B cell (primary cell): Measurements from ENCODE around the gene TRIM4. TPM values are rescaled to one million over a fixed set of nuclear protein-coding genes. Genes with fewer than 3 reads are reported as not detected.

ENCODE experiments used
- ATAC-seq: fragments of 200-7000 bp; cut with Tn5 transposase; one replicate; pipeline ENCODE4 v1.10.0; 2021; ENCODE audit warnings: low read depth, mild to moderate bottlenecking, moderate number of reproducible peaks, moderate library complexity
- CTCF ChIA-PET: fragments of 350-600 bp; sonication (Branson Sonifier 250); formaldehyde crosslinking; loops from one replicate; lab custom pipeline; 2021; ENCODE audit warnings: antibody characterized with exemption, inconsistent platforms; lab: Charles Lee
- POLR2A ChIA-PET: fragments of 350-600 bp; sonication (Branson Sonifier 250); formaldehyde crosslinking; loops from one replicate; lab custom pipeline; 2021; ENCODE audit warnings: antibody characterized with exemption; lab: Charles Lee
- DNase-seq: peaks from one replicate; pipeline ENCODE4 v3.0.0; 2013
- H2AFZ ChIP-seq: 2 replicates; pipeline ENCODE4 v1.6.1; 2012; ENCODE audit warnings: mild to moderate bottlenecking, low read depth, low read length; ENCODE audit not compliant: insufficient read depth, poor library complexity, severe bottlenecking
- H3K27ac ChIP-seq, 2 donors: 1 replicate in 1 of 2; 2 replicates in 1 of 2; pipeline ENCODE4 v1.5.1; 2012 to 2013; ENCODE audit warnings: low read length in 2 of 2, mild to moderate bottlenecking in 2 of 2, moderate library complexity in 1 of 2
- H3K27me3 ChIP-seq, 4 experiments: fragments of 200-600 bp in 1 of 4; sonication (generic) in 1 of 4; replicated peaks in 1 of 4; 1 replicate in 2 of 4; 2 replicates in 2 of 4; pipeline versions ENCODE4 v1.6.1 to v1.7.0; 2013 to 2016; ENCODE audit warnings: low read length in 3 of 4, mild to moderate bottlenecking in 2 of 4, mixed read lengths in 1 of 4, moderate library complexity in 1 of 4; ENCODE audit not compliant: insufficient read depth in 4 of 4, control insufficient read depth in 3 of 4; ENCODE audit errors: control extremely low read depth in 1 of 4
- H3K36me3 ChIP-seq, 2 experiments: replicated peaks in 1 of 2; 1 replicate in 1 of 2; 2 replicates in 1 of 2; pipeline versions ENCODE4 v1.6.1 to v1.7.1; 2013; ENCODE audit warnings: low read length in 1 of 2; ENCODE audit not compliant: insufficient read depth in 2 of 2, control insufficient read depth in 1 of 2; ENCODE audit errors: control extremely low read depth in 1 of 2, extremely low read depth in 1 of 2
- H3K4me1 ChIP-seq, 2 donors: fragments of 200-600 bp in 1 of 2; sonication (generic) in 1 of 2; 1 replicate in 1 of 2; 2 replicates in 1 of 2; pipeline versions ENCODE4 v1.5.1 to v1.6.1; 2013 to 2017; ENCODE audit warnings: low read length in 2 of 2; ENCODE audit not compliant: control insufficient read depth in 2 of 2, insufficient read depth in 2 of 2
- H3K4me2 ChIP-seq: replicated peaks from 2 replicates; pipeline ENCODE3; 2012; ENCODE audit warnings: mild to moderate bottlenecking, low read depth, low read length; ENCODE audit not compliant: poor library complexity, severe bottlenecking
- H3K4me3 ChIP-seq, 5 experiments: fragments of 200-600 bp in 1 of 5; sonication (generic) in 1 of 5; 1 replicate in 3 of 5; 2 replicates in 2 of 5; pipeline versions ENCODE4 v1.5.1 to v1.7.0; 2011 to 2016; ENCODE audit warnings: low read length in 4 of 5, mild to moderate bottlenecking in 4 of 5, low read depth in 2 of 5, control low read depth in 1 of 5, moderate library complexity in 1 of 5; ENCODE audit not compliant: insufficient read depth in 1 of 5; ENCODE audit errors: control extremely low read depth in 1 of 5, extremely low read depth in 1 of 5
- H3K79me2 ChIP-seq: fragments of 200-600 bp; sonication (generic); one replicate; pipeline ENCODE4 v1.6.0; 2016; ENCODE audit warnings: low read length; ENCODE audit not compliant: control insufficient read depth, insufficient read depth
- H3K9ac ChIP-seq: fragments of 200-600 bp; sonication (generic); 2 replicates; pipeline ENCODE4 v1.6.1; 2017; ENCODE audit warnings: mild to moderate bottlenecking, low read length, moderate library complexity
- H3K9me3 ChIP-seq, 3 donors: one replicate each; pipeline versions ENCODE4 v1.6.1 to v1.7.1; 2013; ENCODE audit warnings: low read length in 2 of 3; ENCODE audit not compliant: control insufficient read depth in 2 of 3, insufficient read depth in 1 of 3; ENCODE audit errors: control extremely low read depth in 1 of 3
- H4K20me1 ChIP-seq: 2 replicates; pipeline ENCODE4 v1.6.0; 2012; ENCODE audit warnings: mild to moderate bottlenecking, low read length; ENCODE audit not compliant: insufficient read depth, control insufficient read depth, poor library complexity, severe bottlenecking
- H3K27ac Mint-ChIP-seq: one replicate; pipeline ENCODE4 v1.8.0; 2021; ENCODE audit warnings: mixed read lengths
- H3K27me3 Mint-ChIP-seq: one replicate; pipeline ENCODE4 v1.8.0; 2021; ENCODE audit warnings: mixed read lengths
- H3K4me1 Mint-ChIP-seq: one replicate; pipeline ENCODE4 v1.8.0; 2021; ENCODE audit warnings: mixed read lengths
- H3K4me3 Mint-ChIP-seq: one replicate; pipeline ENCODE4 v1.8.0; 2021; ENCODE audit warnings: mixed read lengths
- H3K9me3 Mint-ChIP-seq: one replicate; pipeline ENCODE4 v1.8.0; 2022; ENCODE audit warnings: mixed read lengths; ENCODE audit not compliant: insufficient read depth
- EZH2 ChIP-seq: IDR thresholded peaks from 2 replicates; pipeline ENCODE4 v1.6.1; 2012; ENCODE audit warnings: borderline replicate concordance, low read depth, mild to moderate bottlenecking, moderate library complexity, low read length; ENCODE audit not compliant: insufficient read depth, poor library complexity, severe bottlenecking
- WGBS: methylation state at CpG from one replicate; pipeline ENCODE4 v1.1.5; 2013; ENCODE audit warnings: missing lambda C conversion rate; ENCODE audit not compliant: insufficient coverage; 5-methylcytosine and 5-hydroxymethylcytosine counted together
- intact Hi-C: fragments of 100-400 bp; cut with micrococcal nuclease; formaldehyde crosslinking; loops from one replicate; pipeline ENCODE4 v1.10.0; 2022
- polyA plus RNA-seq: library from polyadenylated mRNA; depleted of rRNA; stranded (reverse); fragments of >200 nt; gene quantifications from 2 replicates; pipeline ENCODE4 v1.2.3, GENCODE V29; 2012
- total RNA-seq, 2 donors: library from RNA; stranded (reverse); fragments of 120-200 nt in 1 of 2; gene quantifications; 1 replicate in 1 of 2; 2 replicates in 1 of 2; pipeline versions ENCODE4 v1.2.3 to v1.2.4, GENCODE V29; 2013 to 2022

The TRIM4 gene
- total and polyA plus RNA-seq, 2 donors (not counting 1 experiment from before 2014, with no cell fraction given) = 14.2 to 56.7 TPM

- ChIA-PET CTCF (no interaction called here), POLR2A (no interaction called here)
- Histone ChIP-seq H3K27me3 (peaks cover 0 to 10% (median under 1%) of the 10 kb centered on the region in 4 experiments), H3K27ac (no peak overlapping the region), H3K4me1 (no peaks in the 10 kb centered on the region), H3K9me3 (peaks cover 0 to 5% (median 3%) of the 10 kb centered on the region in 3 donors), H2AFZ (no peak overlapping the region), H3K79me2 (no peaks in the 10 kb centered on the region), H3K9ac (no peak overlapping the region), H3K4me2 (no peak overlapping the region), H4K20me1 (no peaks in the 10 kb centered on the region), H3K4me3 (no peak overlapping the region), H3K36me3 (no peaks in the 10 kb centered on the region)
- Mint-ChIP-seq H3K9me3 (peaks cover 5% of the 10 kb centered on the region), H3K27ac (no peak overlapping the region), H3K4me3 (no peak overlapping the region), H3K4me1 (no peaks in the 10 kb centered on the region), H3K27me3 (peaks cover 43% of the 10 kb centered on the region)
- 58% methylated on average over 2 of the region's 2 CpGs for WGBS
- no peak for TF ChIP-seq EZH2
- no peak for DNase-seq
- ATAC-seq = no peak
- intact Hi-C loops = no loop called here
Measured at GRCh38 chr7:99863847-99864440, 55.4 kb downstream of the TRIM4 start.

- intact Hi-C loops = no loop called here
- Mint-ChIP-seq H3K9me3 (no peaks in the 10 kb centered on the region), H3K4me3 (no peak overlapping the region), H3K27me3 (peaks cover 37% of the 10 kb centered on the region), H3K4me1 (no peaks in the 10 kb centered on the region), H3K27ac (no peak overlapping the region)
- Histone ChIP-seq H3K36me3 (no peaks in the 10 kb centered on the region), H3K27me3 (peaks cover 0 to 16% (median 5%) of the 10 kb centered on the region in 4 experiments), H3K27ac (no peak overlapping the region), H2AFZ (no peak overlapping the region), H3K79me2 (no peaks in the 10 kb centered on the region), H3K9me3 (peaks cover 0 to 5% (median 0%) of the 10 kb centered on the region in 3 donors), H3K4me3 (no peak overlapping the region), H4K20me1 (no peaks in the 10 kb centered on the region), H3K4me2 (no peak overlapping the region), H3K9ac (no peak overlapping the region), H3K4me1 (no peaks in the 10 kb centered on the region)
- no peak for TF ChIP-seq EZH2
- ChIA-PET CTCF (no interaction called here), POLR2A (no interaction called here)
- WGBS = 85% methylated on average over 5 of the region's 15 CpGs
- DNase-seq (no peak), ATAC-seq (no peak)
Measured at GRCh38 chr7:99860281-99861127, 58.8 kb downstream of the TRIM4 start.
